ENCODE measurements around the gene DSCAML1. TPM values are rescaled to one million over a fixed set of nuclear protein-coding genes. Genes with fewer than 3 reads are reported as not detected.

DSCAML1 gene
- total and polyA plus RNA-seq, 7 experiments from 2014 or later: 0.17 to 1.3 (median 0.60) TPM; not detected in 2

DNA sequence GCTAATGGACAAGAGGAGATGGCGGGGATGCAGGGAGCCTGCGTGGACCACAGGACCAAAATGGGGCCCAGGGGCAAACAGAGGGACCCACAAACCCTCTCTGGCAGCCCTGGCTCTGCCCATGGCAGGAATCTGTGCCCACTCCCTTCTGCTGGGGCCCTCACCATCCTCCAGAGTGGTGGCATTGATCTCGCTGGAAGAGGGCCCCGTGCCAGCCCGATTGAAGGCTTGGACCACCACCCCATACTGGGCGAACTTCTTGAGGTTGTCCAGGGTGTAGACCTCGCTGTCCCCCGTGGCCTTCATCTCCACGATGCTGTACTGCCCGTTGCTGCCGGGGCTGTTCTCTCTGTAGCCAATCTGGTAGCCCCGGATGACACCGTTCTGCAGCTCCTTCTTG lies 332.2 kb downstream of the DSCAML1 start:
- Mint-ChIP-seq H3K27ac (peak overlapping the region in 1 of 9 donors; percentile 16), H3K4me1 (no peaks in the 10 kb centered on the region), H3K36me3 (no peaks in the 10 kb centered on the region), H3K27me3 (peaks cover 0 to 5% (median 1%) of the 10 kb centered on the region in 5 donors), H3K9me3 (peaks cover 0 to 1% (median 0%) of the 10 kb centered on the region in 11 donors), H3K4me3 (no peak overlapping the region)
- DNase-seq (no peak), ATAC-seq (no peak)
- no peaks in the 10 kb centered on the region for H3K27me3 ChIP-seq (ENCODE audit: control insufficient read depth in 2 of 2, insufficient read depth in 2 of 2, low read length in 2 of 2)
- CTCF ChIA-PET: no interaction called here
- no peaks in the 10 kb centered on the region for H3K4me1 ChIP-seq (ENCODE audit: control insufficient read depth in 2 of 2, insufficient read depth in 2 of 2, low read length in 2 of 2)
- intact Hi-C loops (cut with micrococcal nuclease): no loop called here
- H3K4me3 ChIP-seq (ENCODE audit: low read length): no peak overlapping the region
- POLR2A ChIA-PET: no interaction called here
- no peak overlapping the region for H3K27ac ChIP-seq (ENCODE audit: low read depth, low read length)
- no peaks in the 10 kb centered on the region for H3K9me3 ChIP-seq (ENCODE audit: control insufficient read depth in 2 of 3, low read length in 3 of 3)
- H3K36me3 ChIP-seq (ENCODE audit: control insufficient read depth in 2 of 3, insufficient read depth in 3 of 3, low read length in 3 of 3): no peaks in the 10 kb centered on the region

DNA sequence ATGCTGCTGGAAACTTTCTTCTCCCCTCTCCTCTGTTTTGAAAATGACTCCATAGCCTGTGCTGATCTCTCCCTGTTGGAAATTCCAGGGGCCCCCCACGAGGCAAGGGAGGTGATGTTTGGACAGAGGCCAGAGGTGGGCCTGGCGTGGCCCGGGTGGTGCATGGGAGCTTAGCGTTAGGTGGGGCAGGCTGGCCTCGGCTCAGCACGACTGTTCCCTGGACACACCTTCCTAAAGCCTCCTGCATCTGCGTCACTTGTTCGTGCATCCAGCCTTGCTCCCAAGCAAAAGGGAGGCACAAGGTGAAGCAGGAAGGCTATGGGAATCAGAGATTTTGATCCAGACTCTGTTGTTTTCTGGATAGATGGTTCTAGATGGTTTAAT lies 334.2 kb downstream of the DSCAML1 start:
- H3K27me3 ChIP-seq (ENCODE audit: control insufficient read depth in 2 of 2, insufficient read depth in 2 of 2, low read length in 2 of 2): no peaks in the 10 kb centered on the region
- no peaks in the 10 kb centered on the region for H3K36me3 ChIP-seq (ENCODE audit: control insufficient read depth in 2 of 3, insufficient read depth in 3 of 3, low read length in 3 of 3)
- no peak overlapping the region for H3K27ac Mint-ChIP-seq
- ATAC-seq: no peak
- ChIA-PET CTCF (no interaction called here), POLR2A (no interaction called here)
- intact Hi-C loops (cut with micrococcal nuclease): no loop called here
- DNase-seq: no peak
- peaks cover 0 to 1% (median 0%) of the 10 kb centered on the region in 11 donors for H3K9me3 Mint-ChIP-seq
- H3K27me3 Mint-ChIP-seq: peaks cover 0 to 5% (median 0%) of the 10 kb centered on the region in 5 donors
- H3K27ac ChIP-seq (ENCODE audit: low read depth, low read length): no peak overlapping the region
- no peaks in the 10 kb centered on the region for H3K9me3 ChIP-seq (ENCODE audit: control insufficient read depth in 2 of 3, low read length in 3 of 3)
- no peak overlapping the region for H3K4me3 Mint-ChIP-seq
- no peaks in the 10 kb centered on the region for H3K36me3 Mint-ChIP-seq
- peaks cover 0 to 2% (median 0%) of the 10 kb centered on the region in 7 donors for H3K4me1 Mint-ChIP-seq
- no peak overlapping the region for H3K4me3 ChIP-seq (ENCODE audit: low read length)
- no peaks in the 10 kb centered on the region for H3K4me1 ChIP-seq (ENCODE audit: control insufficient read depth in 2 of 2, insufficient read depth in 2 of 2, low read length in 2 of 2)

DNA sequence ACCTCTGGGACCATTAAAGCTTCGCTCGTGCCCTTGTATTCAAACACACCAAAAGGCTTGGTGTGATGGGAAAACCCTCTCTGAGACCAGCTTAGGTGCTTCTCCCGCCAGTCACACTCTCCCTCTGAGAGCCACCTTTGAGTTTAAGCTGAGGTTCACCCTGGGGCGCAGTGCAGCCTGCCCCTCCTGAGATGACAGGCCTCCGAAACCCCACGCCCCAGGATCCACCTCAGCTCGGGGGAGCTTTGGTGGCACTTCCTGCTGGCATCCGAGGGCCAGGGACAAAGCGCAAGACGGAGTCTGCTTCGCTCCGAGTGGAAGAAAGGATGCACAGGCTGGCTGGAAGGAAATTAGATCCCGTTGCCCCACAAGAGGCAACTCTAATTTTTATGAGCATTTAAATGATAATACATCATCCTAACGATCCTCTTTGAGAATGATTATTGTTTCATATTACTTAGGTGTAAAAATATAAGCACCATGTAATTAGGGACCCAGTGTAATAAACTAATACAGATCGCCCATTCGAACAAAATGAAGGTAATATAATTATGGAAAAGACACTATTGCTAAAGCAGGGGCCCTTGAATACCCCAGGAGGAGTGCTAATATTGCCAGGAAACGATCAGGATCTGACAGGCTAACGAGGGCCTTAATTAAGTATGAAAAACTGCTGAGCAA lies 334.7 kb downstream of the DSCAML1 start:
- Histone ChIP-seq H3K27ac (ENCODE audit: low read depth, low read length) (no peak overlapping the region), H3K4me3 (ENCODE audit: low read length) (no peak overlapping the region), H3K9me3 (ENCODE audit: control insufficient read depth in 2 of 3, low read length in 3 of 3) (no peaks in the 10 kb centered on the region), H3K27me3 (ENCODE audit: control insufficient read depth in 2 of 2, insufficient read depth in 2 of 2, low read length in 2 of 2) (no peaks in the 10 kb centered on the region), H3K4me1 (ENCODE audit: control insufficient read depth in 2 of 2, insufficient read depth in 2 of 2, low read length in 2 of 2) (no peaks in the 10 kb centered on the region), H3K36me3 (ENCODE audit: control insufficient read depth in 2 of 3, insufficient read depth in 3 of 3, low read length in 3 of 3) (no peaks in the 10 kb centered on the region)
- CTCF ChIA-PET: no interaction called here
- DNase-seq (no peak), ATAC-seq (no peak)
- no peaks in the 10 kb centered on the region for H3K36me3 Mint-ChIP-seq
- peaks cover 0 to 2% (median 0%) of the 10 kb centered on the region in 7 donors for H3K4me1 Mint-ChIP-seq
- no peak overlapping the region for H3K4me3 Mint-ChIP-seq
- POLR2A ChIA-PET: no interaction called here
- intact Hi-C loops (cut with micrococcal nuclease): no loop called here
- H3K9me3 Mint-ChIP-seq: peaks cover 0 to 1% (median 0%) of the 10 kb centered on the region in 11 donors
- no peak overlapping the region for H3K27ac Mint-ChIP-seq
- peaks cover 0 to 5% (median 0%) of the 10 kb centered on the region in 5 donors for H3K27me3 Mint-ChIP-seq

DNA sequence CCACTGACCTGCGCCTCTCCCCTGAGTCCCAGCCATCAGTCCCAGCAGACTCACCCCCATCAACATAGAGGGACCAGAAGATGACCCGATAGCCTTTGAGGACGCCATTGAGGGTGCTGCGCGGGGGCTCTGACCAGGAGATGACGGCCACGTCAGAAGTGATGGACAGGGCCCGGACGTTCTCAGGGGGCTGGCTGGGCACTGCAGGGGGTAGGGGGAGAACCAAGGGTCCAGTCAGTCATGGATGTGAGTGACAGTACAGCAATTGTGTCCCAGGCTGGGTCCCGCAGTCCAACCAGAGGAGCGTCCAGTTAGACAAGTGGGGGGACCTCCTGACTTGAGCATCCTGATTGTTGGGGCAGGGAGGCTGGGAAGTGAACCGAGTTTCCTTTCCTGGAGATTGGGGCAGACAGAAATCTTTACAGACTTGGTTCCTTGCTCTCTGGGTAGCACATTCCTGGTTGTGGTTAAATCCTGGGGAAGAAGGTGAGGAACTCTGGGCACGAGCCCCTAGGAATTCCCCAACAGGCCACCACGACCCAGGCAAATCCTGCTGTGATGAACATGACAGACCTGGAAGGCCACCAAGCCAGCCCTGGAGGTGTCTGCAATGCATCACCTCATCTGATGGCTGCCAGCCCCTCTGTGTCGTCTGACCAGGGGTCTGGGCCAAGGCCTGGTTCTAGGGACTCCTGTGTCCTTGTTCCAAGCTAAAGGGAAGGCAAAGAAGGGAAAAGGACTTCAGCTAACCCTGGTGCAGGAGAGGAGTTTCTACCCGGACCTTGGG lies 335.4 kb downstream of the DSCAML1 start:
- Mint-ChIP-seq H3K36me3 (no peaks in the 10 kb centered on the region), H3K9me3 (peaks cover 0 to 1% (median 0%) of the 10 kb centered on the region in 11 donors), H3K4me1 (peaks cover 0 to 2% (median 0%) of the 10 kb centered on the region in 7 donors), H3K27ac (no peak overlapping the region), H3K27me3 (peaks cover 0 to 5% (median 0%) of the 10 kb centered on the region in 5 donors), H3K4me3 (no peak overlapping the region)
- H3K4me3 ChIP-seq (ENCODE audit: low read length): no peak overlapping the region
- no peak for ATAC-seq
- no peaks in the 10 kb centered on the region for H3K27me3 ChIP-seq (ENCODE audit: control insufficient read depth in 2 of 2, insufficient read depth in 2 of 2, low read length in 2 of 2)
- intact Hi-C loops (cut with micrococcal nuclease): no loop called here
- H3K9me3 ChIP-seq (ENCODE audit: control insufficient read depth in 2 of 3, low read length in 3 of 3): no peaks in the 10 kb centered on the region
- H3K36me3 ChIP-seq (ENCODE audit: control insufficient read depth in 2 of 3, insufficient read depth in 3 of 3, low read length in 3 of 3): no peaks in the 10 kb centered on the region
- no peak overlapping the region for H3K27ac ChIP-seq (ENCODE audit: low read depth, low read length)
- no peaks in the 10 kb centered on the region for H3K4me1 ChIP-seq (ENCODE audit: control insufficient read depth in 2 of 2, insufficient read depth in 2 of 2, low read length in 2 of 2)
- DNase-seq: no peak
- ChIA-PET POLR2A (interaction anchor here (0.6 kb wide), 1 partner anchor 8 kb away, joined by 3 read pairs; no protein-coding TSS in a partner anchor), CTCF (no interaction called here)

DNA sequence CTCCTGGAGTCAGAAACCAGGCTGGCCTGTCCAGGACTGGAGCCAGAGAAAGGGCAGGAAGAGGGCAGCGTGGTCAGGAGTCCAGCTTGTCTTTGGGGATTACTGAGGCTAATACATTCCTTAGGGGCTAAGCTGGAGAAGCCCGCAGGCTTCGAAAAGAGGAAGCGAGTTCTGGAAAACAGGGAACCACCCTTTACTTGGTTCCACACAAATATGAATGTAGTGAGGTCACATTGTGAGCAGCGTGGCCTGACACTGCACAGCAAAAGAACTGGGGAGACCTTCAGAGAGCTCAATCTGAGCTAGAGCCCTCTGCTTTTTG lies 337.1 kb downstream of the DSCAML1 start:
- ATAC-seq: peak; percentile 40
- DNase-seq: no peak
- Mint-ChIP-seq H3K27me3 (peaks cover 0 to 5% (median 0%) of the 10 kb centered on the region in 5 donors), H3K9me3 (peaks cover 0 to 4% (median 3%) of the 10 kb centered on the region in 11 donors), H3K4me1 (peaks cover 0 to 2% (median 0%) of the 10 kb centered on the region in 7 donors), H3K4me3 (no peak overlapping the region), H3K27ac (peak overlapping the region in 1 of 9 donors; percentile 30), H3K36me3 (peaks cover 0 to 2% (median 0%) of the 10 kb centered on the region in 5 donors)
- Histone ChIP-seq H3K4me1 (ENCODE audit: control insufficient read depth in 2 of 2, insufficient read depth in 2 of 2, low read length in 2 of 2) (no peaks in the 10 kb centered on the region), H3K27ac (ENCODE audit: low read depth, low read length) (no peak overlapping the region), H3K27me3 (ENCODE audit: control insufficient read depth in 2 of 2, insufficient read depth in 2 of 2, low read length in 2 of 2) (no peaks in the 10 kb centered on the region), H3K36me3 (ENCODE audit: control insufficient read depth in 2 of 3, insufficient read depth in 3 of 3, low read length in 3 of 3) (no peaks in the 10 kb centered on the region), H3K9me3 (ENCODE audit: control insufficient read depth in 2 of 3, low read length in 3 of 3) (no peaks in the 10 kb centered on the region), H3K4me3 (ENCODE audit: low read length) (no peak overlapping the region)
- CTCF ChIA-PET: no interaction called here
- intact Hi-C loops (cut with micrococcal nuclease): no loop called here
- POLR2A ChIA-PET: no interaction called here

DNA sequence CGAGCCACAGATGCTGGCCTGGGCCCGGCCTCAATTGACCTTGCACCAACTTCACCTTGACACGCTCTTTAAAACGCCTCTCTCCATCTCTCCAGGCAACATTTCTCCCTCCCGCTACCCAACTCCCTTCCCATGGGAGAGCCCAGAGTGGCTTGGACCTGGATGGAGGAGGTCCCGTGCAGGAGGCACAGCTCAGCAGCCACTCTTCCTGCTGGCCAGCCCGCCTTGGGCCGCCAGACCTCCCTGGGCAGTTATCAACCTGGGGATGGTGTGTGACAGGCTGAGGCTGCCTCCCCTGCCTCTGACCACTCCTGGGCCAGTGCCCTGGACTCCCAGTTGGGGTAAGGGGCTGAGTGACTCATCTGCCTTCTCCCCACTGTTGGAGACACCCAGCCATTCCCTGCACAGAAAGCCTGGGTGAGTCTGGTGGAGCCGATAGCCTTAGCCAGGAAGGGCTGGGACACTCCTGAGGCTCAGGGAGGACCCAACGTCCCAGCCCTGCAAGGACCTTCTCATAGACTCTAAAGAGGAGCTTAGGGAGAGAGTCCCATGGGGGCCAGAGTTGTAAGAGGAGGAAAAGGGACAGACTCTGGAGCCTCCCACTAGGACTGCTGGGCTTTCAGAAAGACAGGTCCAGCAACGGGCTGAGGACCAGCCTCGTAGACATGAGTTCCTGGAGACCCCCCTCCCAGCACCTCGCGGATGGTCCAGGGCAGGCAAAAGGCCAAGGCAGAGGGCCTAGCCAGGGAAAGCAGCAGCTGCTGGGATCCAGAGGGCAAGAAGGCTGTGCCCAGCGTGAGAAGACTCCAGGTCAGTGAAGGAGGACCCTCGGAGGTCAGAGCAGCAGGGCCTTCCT lies 337.7 kb downstream of the DSCAML1 start:
- no peaks in the 10 kb centered on the region for H3K4me1 ChIP-seq (ENCODE audit: control insufficient read depth in 2 of 2, insufficient read depth in 2 of 2, low read length in 2 of 2)
- H3K9me3 ChIP-seq (ENCODE audit: control insufficient read depth in 2 of 3, low read length in 3 of 3): no peaks in the 10 kb centered on the region
- DNase-seq: no peak
- intact Hi-C loops (cut with micrococcal nuclease): no loop called here
- no peak for ATAC-seq
- H3K27ac ChIP-seq (ENCODE audit: low read depth, low read length): no peak overlapping the region
- Mint-ChIP-seq H3K4me3 (no peak overlapping the region), H3K9me3 (peaks cover 0 to 10% (median 6%) of the 10 kb centered on the region in 11 donors), H3K27ac (no peak overlapping the region), H3K27me3 (peaks cover 0 to 5% (median 1%) of the 10 kb centered on the region in 5 donors), H3K4me1 (peaks cover 0 to 2% (median 0%) of the 10 kb centered on the region in 7 donors), H3K36me3 (peaks cover 0 to 3% (median 1%) of the 10 kb centered on the region in 5 donors)
- H3K27me3 ChIP-seq (ENCODE audit: control insufficient read depth in 2 of 2, insufficient read depth in 2 of 2, low read length in 2 of 2): no peaks in the 10 kb centered on the region
- ChIA-PET POLR2A (no interaction called here), CTCF (no interaction called here)
- no peak overlapping the region for H3K4me3 ChIP-seq (ENCODE audit: low read length)
- no peaks in the 10 kb centered on the region for H3K36me3 ChIP-seq (ENCODE audit: control insufficient read depth in 2 of 3, insufficient read depth in 3 of 3, low read length in 3 of 3)
